GM19043 (cell line): ENCODE data around the gene CTLA4.

Experiments
- ATAC-seq: cut with Tn5 transposase; IDR thresholded peaks from one replicate; pipeline ENCODE4 v1.9.1; 2021; ENCODE audit warnings: low read depth; ENCODE audit not compliant: unreplicated experiment

The CTLA4 gene

GRCh38 chr2:203889542-203889941 lies 22.0 kb downstream of the CTLA4 start:
- no peak for ATAC-seq

GRCh38 chr2:203889944-203890343 lies 22.4 kb downstream of the CTLA4 start:
- no peak for ATAC-seq

- ATAC-seq = no peak
Observed at GRCh38 chr2:203890733-203891132, 23.2 kb downstream of the CTLA4 start.

DNA sequence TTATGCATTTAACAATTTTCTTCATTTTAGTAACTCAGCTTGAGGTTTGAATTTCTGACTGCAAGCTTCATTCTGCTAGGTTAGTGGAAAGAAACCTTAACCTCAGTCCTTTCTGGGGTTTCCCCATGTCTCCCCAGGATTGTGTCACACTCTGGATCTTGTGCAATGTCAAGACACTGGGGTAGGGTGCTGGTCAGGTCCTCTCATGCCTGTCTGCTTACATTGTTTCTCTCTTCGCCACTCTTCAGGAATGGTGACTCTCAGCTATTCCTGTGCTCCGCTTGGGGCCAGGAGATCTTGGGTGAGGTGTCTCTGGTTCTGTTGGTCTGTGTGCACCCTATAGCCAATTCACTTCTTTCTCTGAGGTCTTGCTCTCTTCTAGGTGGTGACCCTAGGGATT lies 23.9 kb downstream of the CTLA4 start:
- no peak for ATAC-seq

GRCh38 chr2:203892207-203892606 lies 24.6 kb downstream of the CTLA4 start:
- no peak for ATAC-seq

DNA sequence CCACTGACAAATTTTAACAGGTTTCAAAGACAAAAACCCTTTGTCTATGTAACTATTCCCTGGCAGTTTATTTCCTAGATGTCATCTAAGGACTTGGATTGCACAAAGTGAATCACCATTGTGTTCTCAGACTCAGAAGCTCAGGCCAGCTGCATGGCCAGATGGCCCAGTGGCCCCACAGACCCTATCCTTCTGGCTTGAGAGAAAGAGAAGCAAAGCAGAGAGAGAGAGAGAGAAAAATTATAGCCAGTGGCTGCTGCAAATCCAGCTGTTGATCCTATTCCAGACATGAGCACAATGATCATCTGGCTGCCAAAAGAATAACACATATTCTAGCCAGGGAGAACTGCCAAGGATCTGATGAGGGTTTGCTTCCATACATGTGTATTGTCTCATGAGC lies 25.8 kb downstream of the CTLA4 start:
- no peak for ATAC-seq

GRCh38 chr2:203893840-203894239 lies 26.3 kb downstream of the CTLA4 start:
- no peak for ATAC-seq

- ATAC-seq = no peak
Observed at GRCh38 chr2:203894262-203894661, 26.7 kb downstream of the CTLA4 start.

DNA sequence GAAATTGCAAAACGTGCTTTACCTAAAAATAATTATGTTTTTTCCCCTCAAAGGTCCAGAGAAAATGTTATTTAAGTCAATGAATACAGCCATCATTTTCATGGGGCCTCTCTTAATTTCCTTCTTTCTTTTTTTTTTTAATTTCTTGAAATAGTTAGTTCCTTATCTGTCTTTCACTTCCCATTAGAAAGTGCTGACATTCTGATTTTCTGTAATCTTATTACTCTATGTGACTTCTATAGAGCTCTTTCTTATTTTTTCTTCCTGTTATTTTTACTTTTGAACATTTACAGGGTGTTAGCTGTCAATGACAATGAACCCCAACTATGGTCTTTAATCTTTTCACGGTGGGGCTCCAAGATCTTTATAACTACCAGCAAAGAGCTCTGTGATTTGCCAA lies 30.0 kb downstream of the CTLA4 start:
- no peak for ATAC-seq

GRCh38 chr2:203898657-203899056 lies 31.1 kb downstream of the CTLA4 start:
- no peak for ATAC-seq

- ATAC-seq = no peak
Observed at GRCh38 chr2:203900253-203900652, 32.7 kb downstream of the CTLA4 start.

DNA sequence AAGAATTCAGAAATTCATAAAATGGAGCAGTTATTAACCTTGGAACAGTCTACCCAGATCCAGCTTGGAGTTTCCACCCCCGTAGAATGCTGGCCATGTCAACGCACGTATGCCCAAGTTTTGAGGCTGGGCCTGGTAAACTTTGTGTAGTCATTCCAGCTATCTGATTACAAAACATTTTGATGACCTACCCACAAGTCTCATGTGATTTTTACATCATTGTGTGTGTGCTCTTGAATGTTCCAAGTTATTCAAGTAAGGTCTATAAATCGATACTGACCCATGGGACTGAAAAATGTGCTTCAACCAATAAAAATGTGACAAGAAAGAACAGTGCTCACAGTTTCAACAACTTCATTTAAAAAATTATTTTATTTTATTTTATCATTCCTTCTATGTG lies 36.5 kb downstream of the CTLA4 start:
- ATAC-seq = no peak

DNA sequence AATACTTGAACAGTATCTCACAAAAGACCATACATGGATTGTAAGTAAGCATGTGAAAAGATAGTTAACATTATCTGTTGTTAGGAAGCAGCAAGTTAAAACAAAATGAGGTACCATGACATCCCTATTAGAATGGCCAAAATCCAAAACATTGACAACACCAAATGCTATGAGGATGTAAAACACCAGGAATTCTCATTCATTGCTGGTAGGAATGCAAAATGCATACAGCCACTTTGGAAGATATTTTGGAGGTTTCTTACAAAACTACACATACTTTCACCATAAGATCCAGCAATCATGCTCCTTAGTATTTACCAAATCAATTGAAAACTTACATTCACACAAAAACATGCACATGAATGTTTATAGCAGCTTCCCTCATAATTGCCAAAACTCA lies 38.1 kb downstream of the CTLA4 start:
- ATAC-seq = no peak

GRCh38 chr2:203908066-203908796 lies 40.7 kb downstream of the CTLA4 start:
- ATAC-seq = no peak

DNA sequence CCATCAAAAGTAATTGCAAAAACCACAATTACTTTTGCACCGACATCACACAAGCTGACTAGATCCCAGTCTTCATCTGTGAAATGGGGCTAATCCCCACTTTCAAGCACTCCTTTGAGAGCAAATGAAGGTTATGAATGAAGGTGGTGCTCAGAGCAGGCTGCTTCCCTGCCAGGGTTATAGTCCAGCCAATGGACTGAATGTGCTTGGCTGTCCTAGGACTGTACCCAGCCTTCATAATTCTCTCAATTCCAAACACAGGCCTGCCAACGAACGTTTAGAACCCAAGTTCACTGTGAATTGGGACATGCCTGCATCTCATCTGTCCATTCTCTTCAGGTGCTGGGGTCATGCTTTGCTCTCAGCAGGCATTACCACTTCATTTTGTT lies 41.2 kb downstream of the CTLA4 start:
- no peak for ATAC-seq

GRCh38 chr2:203909261-203909967 lies 41.8 kb downstream of the CTLA4 start:
- no peak for ATAC-seq

DNA sequence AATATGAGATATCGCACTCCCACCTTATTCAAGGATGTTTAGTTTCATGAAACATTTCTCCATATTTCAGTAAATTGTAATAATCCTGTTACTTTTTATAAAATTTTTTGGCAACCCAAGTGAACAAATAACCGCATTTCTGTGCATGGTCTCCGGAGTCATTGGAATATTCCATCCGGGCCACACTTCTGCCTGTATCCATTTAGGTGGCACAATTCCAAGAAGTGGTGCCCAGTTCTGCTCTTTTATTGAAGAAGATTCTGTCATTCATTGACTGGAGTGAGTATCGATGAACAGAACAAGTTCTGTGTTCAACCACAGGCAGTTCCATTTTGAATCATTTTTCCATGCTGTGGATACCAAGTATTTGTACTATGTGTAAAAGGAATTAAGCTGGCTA lies 42.4 kb downstream of the CTLA4 start:
- ATAC-seq = no peak

DNA sequence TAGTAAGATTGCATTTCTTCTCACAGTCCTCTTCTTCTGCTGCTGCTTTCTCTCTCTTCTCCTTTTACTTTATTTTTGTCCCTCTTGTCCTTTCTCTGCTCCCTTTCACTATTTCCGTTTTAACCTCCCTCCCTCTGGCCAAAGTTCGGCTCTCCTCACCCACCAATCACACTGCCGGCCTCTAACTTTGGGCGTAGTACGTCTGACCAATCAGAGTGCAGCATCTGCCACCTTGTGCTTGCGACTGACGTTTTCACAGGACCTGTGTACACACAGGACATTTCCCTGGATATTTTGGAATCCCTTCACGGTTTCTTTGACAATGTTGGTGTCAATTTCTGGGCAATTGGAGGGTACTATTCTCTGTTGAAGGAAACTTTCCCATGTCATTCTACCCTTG lies 46.4 kb downstream of the CTLA4 start:
- ATAC-seq = no peak

DNA sequence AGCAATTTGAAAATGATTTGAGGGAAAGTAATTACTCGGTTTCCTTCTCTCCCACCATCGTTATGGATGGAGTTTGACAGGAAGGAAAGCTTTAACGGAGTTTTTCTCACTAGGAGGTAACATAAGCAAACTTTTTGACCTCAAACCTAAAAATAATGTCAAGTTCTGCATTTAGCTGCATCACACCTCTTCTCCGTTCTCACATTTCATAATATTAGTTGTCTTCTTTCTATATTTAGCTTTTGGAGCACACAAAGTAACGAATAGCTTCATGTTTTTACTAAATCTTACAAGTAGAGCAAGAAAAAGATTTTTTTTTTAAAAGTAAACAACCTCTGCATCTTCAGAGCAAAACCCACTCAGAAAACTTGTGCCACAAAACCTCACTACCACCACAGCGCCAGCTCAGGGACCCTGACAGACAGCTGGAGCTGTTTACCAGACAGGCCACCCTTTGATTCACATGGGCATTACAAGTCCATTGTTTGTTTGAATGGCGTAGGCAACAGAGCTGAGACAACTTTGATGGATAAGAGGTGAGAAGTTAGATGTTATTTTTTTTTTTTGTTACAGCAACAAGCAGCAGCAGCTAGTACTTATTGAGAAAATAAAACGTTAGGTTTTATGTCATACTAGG lies 47.1 kb downstream of the CTLA4 start:
- ATAC-seq = no peak

DNA sequence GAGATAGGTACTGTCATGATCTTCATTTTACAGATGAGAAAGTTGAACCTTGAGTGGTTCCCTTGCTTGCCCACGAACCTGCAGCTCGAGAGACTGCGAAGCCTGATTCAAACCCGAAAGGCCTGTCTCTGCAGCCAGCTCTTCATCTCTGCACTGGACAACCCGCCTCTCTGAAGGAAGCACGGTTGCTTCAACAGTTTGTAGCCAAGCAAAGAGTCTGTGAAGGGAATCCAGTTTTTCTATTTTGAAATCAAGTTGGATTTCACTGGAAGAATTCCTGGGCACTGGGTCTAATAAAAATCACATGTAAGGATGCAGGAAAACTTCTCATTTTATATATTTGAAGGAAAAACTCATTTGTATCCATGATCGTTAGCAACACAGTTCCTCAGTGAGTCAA lies 47.7 kb downstream of the CTLA4 start:
- ATAC-seq = no peak

DNA sequence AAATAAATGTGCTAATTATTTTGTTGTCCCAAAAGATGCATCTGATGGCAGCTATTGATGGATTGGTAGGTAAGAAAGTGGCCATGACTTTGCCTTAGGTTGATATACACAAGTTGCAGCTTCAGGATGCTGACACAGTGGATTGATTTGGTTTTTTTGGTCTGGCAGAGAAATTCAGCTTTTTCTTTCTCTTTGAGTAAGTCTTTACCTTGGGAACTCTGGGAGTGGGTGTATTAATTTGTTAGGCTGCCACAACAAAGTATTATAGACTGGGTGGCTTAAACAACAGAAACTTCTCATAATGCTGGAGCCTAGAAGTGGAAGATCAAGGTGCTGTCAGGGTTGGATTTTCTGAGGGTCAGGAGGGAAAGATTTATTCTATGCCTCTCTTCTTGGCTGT lies 49.2 kb downstream of the CTLA4 start:
- no peak for ATAC-seq

DNA sequence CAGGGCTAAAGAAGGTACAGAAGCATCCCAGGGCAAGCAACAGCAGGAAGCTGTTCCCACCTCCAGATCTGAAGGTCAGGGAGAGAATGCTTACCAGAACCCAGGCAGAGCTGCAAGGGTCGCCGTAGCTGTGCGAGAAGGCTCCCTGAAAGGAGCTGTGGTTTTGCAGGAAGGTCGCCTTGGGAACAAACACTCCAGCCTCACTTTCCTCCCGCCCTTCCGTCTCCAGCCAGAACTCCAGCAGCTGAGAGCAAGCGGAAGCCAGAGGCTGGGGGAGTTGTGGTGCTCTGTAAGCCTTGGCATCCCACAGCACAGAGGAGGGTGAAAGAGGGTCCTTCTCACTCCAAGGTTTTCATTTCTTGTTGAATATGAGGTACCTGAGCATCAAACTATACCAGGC lies 50.7 kb downstream of the CTLA4 start:
- no peak for ATAC-seq
